HL-60/S4 (cell line): ENCODE data around the gene PPP4R2.

Source experiments
- in situ Hi-C: fragments of 300-500 bp; cut with MboI; formaldehyde crosslinking; loops from 2 replicates; pipeline ENCODE4 v1.14.3; 2022; ENCODE audit warnings: low sequenced_read_pairs

PPP4R2 gene

GRCh38 chr3:73066243-73066642 is 69.6 kb downstream of the PPP4R2 start:
- in situ Hi-C loops = loop anchor here (25.0 kb wide), 1 partner anchor 129 kb away; no protein-coding TSS in a partner anchor

GRCh38 chr3:73068419-73068818 is 71.8 kb downstream of the PPP4R2 start:
- in situ Hi-C loops = loop anchor here (25.0 kb wide), 1 partner anchor 131 kb away; no protein-coding TSS in a partner anchor

GRCh38 chr3:73069187-73069586 is 72.6 kb downstream of the PPP4R2 start:
- in situ Hi-C loops = loop anchor here (25.0 kb wide), 1 partner anchor 132 kb away; no protein-coding TSS in a partner anchor

- in situ Hi-C loops = loop anchor here (25.0 kb wide), 1 partner anchor 133 kb away; no protein-coding TSS in a partner anchor
These were observed 73.3 kb downstream of the PPP4R2 start for GRCh38 chr3:73069775-73070444.

- in situ Hi-C loops = loop anchor here (25.0 kb wide), 1 partner anchor 134 kb away; no protein-coding TSS in a partner anchor
These were observed 74.3 kb downstream of the PPP4R2 start for GRCh38 chr3:73070675-73071575.

GRCh38 chr3:73071952-73072351 is 75.3 kb downstream of the PPP4R2 start:
- in situ Hi-C loops = loop anchor here (25.0 kb wide), 1 partner anchor 135 kb away; no protein-coding TSS in a partner anchor

GRCh38 chr3:73072634-73073033 is 76.0 kb downstream of the PPP4R2 start:
- in situ Hi-C loops = loop anchor here (25.0 kb wide), 1 partner anchor 135 kb away; no protein-coding TSS in a partner anchor

- in situ Hi-C loops = loop anchor here (25.0 kb wide), 1 partner anchor 136 kb away; no protein-coding TSS in a partner anchor
These were observed 76.6 kb downstream of the PPP4R2 start for GRCh38 chr3:73073091-73073707.

- in situ Hi-C loops = loop anchor here (25.0 kb wide), 2 partner anchors 137 to 1362 kb away; no protein-coding TSS in a partner anchor
These were observed 78.2 kb downstream of the PPP4R2 start for GRCh38 chr3:73074781-73075180.

- in situ Hi-C loops = loop anchor here (25.0 kb wide), 1 partner anchor 1368 kb away; no protein-coding TSS in a partner anchor
These were observed 83.8 kb downstream of the PPP4R2 start for GRCh38 chr3:73080216-73080966.

- in situ Hi-C loops = loop anchor here (25.0 kb wide), 1 partner anchor 1369 kb away; no protein-coding TSS in a partner anchor
These were observed 84.5 kb downstream of the PPP4R2 start for GRCh38 chr3:73081140-73081539.

GRCh38 chr3:73084170-73084569 is 87.6 kb downstream of the PPP4R2 start:
- in situ Hi-C loops = loop anchor here (25.0 kb wide), 1 partner anchor 1372 kb away; no protein-coding TSS in a partner anchor

GRCh38 chr3:73086071-73086494 is 89.5 kb downstream of the PPP4R2 start:
- in situ Hi-C loops = loop anchor here (25.0 kb wide), 1 partner anchor 1374 kb away; no protein-coding TSS in a partner anchor

GRCh38 chr3:73094129-73094528 is 97.5 kb downstream of the PPP4R2 start:
- in situ Hi-C loops = loop anchor here (25.0 kb wide), 1 partner anchor 1382 kb away; no protein-coding TSS in a partner anchor

GRCh38 chr3:73094951-73095350 is 98.3 kb downstream of the PPP4R2 start:
- in situ Hi-C loops = loop anchor here (25.0 kb wide), 1 partner anchor 1383 kb away; no protein-coding TSS in a partner anchor

GRCh38 chr3:73096169-73096568 is 99.6 kb downstream of the PPP4R2 start:
- in situ Hi-C loops = loop anchor here (25.0 kb wide), 1 partner anchor 1384 kb away; no protein-coding TSS in a partner anchor

- in situ Hi-C loops = loop anchor here (25.0 kb wide), 1 partner anchor 1386 kb away; no protein-coding TSS in a partner anchor
These were observed 101.4 kb downstream of the PPP4R2 start for GRCh38 chr3:73098026-73098425.

- in situ Hi-C loops = loop anchor here (25.0 kb wide), 1 partner anchor 1387 kb away; no protein-coding TSS in a partner anchor
These were observed 102.3 kb downstream of the PPP4R2 start for GRCh38 chr3:73098873-73099272.
